Esophagus squamous epithelium (tissue), 4 donors: ENCODE results near the gene APBB1.

Experiments used
- POLR2A ChIP-seq, 4 donors: fragments of 450-650 bp; IDR thresholded peaks; one replicate each; pipeline ENCODE4 v1.6.1; 2017; ENCODE audit warnings: antibody characterized with exemption in 4 of 4, mild to moderate bottlenecking in 4 of 4, moderate library complexity in 3 of 4
- TF ChIP-seq, protein P1 (sequence below), 6 experiments: fragments of 450-650 bp in 4 of 6; fragments of 200-600 bp in 2 of 6; sonication (generic) in 2 of 6; IDR thresholded peaks; one replicate each; pipeline ENCODE4 v1.5.1; 2016 to 2019; ENCODE audit warnings: antibody characterized with exemption in 6 of 6, mild to moderate bottlenecking in 4 of 6, moderate library complexity in 4 of 6

DNA sequence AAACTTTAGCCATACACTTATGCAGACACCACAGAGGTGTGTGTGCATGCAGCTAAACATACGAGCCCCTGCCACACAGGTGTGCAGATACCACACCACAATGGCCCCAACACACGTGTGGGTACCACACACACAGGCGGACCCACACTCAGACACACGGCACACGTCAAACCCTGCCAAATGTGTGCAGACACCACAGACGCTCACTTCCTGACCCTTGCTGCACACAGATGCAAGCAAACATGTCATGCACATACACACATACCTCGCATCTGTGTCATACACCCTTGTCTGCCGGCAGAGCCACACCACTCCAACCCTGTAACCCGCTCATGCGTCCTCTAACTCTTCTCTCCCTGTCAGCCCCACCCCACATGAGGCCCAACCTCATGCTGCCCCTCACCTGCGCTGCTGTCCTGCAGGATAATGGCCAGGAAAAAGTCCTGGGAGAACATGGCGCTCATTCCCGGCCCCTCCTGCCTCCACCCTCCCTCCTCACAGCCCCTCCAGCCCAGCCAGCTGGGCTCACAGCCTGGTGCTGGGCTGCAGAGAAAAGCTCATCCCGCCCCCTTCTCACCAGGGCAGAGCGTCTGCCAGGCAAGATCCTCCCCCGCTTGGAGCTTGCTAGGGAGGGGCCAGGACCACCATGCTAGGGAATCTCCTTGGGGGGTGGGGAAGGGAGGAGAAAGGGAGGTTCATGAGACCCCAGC, 14.4 kb downstream of the APBB1 start:
- TF ChIP-seq, protein P1, sequence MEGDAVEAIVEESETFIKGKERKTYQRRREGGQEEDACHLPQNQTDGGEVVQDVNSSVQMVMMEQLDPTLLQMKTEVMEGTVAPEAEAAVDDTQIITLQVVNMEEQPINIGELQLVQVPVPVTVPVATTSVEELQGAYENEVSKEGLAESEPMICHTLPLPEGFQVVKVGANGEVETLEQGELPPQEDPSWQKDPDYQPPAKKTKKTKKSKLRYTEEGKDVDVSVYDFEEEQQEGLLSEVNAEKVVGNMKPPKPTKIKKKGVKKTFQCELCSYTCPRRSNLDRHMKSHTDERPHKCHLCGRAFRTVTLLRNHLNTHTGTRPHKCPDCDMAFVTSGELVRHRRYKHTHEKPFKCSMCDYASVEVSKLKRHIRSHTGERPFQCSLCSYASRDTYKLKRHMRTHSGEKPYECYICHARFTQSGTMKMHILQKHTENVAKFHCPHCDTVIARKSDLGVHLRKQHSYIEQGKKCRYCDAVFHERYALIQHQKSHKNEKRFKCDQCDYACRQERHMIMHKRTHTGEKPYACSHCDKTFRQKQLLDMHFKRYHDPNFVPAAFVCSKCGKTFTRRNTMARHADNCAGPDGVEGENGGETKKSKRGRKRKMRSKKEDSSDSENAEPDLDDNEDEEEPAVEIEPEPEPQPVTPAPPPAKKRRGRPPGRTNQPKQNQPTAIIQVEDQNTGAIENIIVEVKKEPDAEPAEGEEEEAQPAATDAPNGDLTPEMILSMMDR (IDR thresholded peaks at IDR 0.05): no peak
- no peak for TF ChIP-seq POLR2A (IDR thresholded peaks at IDR 0.05)
